Omental fat pad (tissue), 4 donors: ENCODE measurements around the gene SON. TPM values are rescaled to one million over a fixed set of nuclear protein-coding genes. Genes with fewer than 3 reads are reported as not detected.

Experiments used
- ATAC-seq: fragments of 150-250 bp; one replicate; pipeline ENCODE4 v1.9.1; 2016; ENCODE audit warnings: mild to moderate bottlenecking, moderate library complexity; ENCODE audit not compliant: low FRiP score
- DNase-seq: peaks from one replicate; pipeline ENCODE4 v3.0.0-alpha.2; 2019; ENCODE audit warnings: low spot score
- CTCF ChIP-seq, 3 donors: fragments of 450-650 bp; IDR thresholded peaks; one replicate each; pipeline ENCODE4 v1.5.1; 2016 to 2017; ENCODE audit warnings: antibody characterized with exemption in 3 of 3, mild to moderate bottlenecking in 3 of 3, moderate library complexity in 2 of 3
- total RNA-seq, 4 donors: library from RNA; depleted of rRNA; stranded (reverse); fragments of >200 nt; gene quantifications; one replicate each; pipeline ENCODE4 v1.1.0, GENCODE V29; 2016

Gene SON
- total RNA-seq, 4 donors from 2014 or later: 244 to 508 (median 432) TPM

GRCh38 chr21:33552093-33552998, 9.5 kb downstream of the SON start:
- no peak for ATAC-seq
- no peak for TF ChIP-seq CTCF (IDR thresholded peaks at IDR 0.05)

GRCh38 chr21:33552999-33553598, 10.3 kb downstream of the SON start:
- no peak for TF ChIP-seq CTCF (IDR thresholded peaks at IDR 0.05)
- DNase-seq (no peak), ATAC-seq (no peak)

More at GRCh38 chr21:33552093-33552998, 9.5 kb downstream of the SON start:
- DNase-seq: no peak

- no peak for TF ChIP-seq CTCF (IDR thresholded peaks at IDR 0.05)
- no peak for ATAC-seq
Observed at GRCh38 chr21:33554236-33554981, 11.6 kb downstream of the SON start.

GRCh38 chr21:33554982-33555344, 12.1 kb downstream of the SON start:
- TF ChIP-seq CTCF (IDR thresholded peaks at IDR 0.05): no peak
- ATAC-seq (no peak), DNase-seq (no peak)

More at GRCh38 chr21:33554236-33554981, 11.6 kb downstream of the SON start:
- no peak for DNase-seq

- DNase-seq (no peak), ATAC-seq (no peak)
- no peak for TF ChIP-seq CTCF (IDR thresholded peaks at IDR 0.05)
Observed at GRCh38 chr21:33557447-33557846, 14.6 kb downstream of the SON start.

- ATAC-seq (no peak), DNase-seq (no peak)
- TF ChIP-seq CTCF (IDR thresholded peaks at IDR 0.05): no peak
Observed at GRCh38 chr21:33558777-33559421, 16.1 kb downstream of the SON start.
